ENCODE results near the gene JAM2. TPM values are rescaled to one million over a fixed set of nuclear protein-coding genes. Genes with fewer than 3 reads are reported as not detected.
A peak's percentile ranks its signal among the peaks of the same experiment; 100 is the strongest.

Gene JAM2
- 1 to 10 TPM; 1.5 TPM for total RNA-seq

DNA sequence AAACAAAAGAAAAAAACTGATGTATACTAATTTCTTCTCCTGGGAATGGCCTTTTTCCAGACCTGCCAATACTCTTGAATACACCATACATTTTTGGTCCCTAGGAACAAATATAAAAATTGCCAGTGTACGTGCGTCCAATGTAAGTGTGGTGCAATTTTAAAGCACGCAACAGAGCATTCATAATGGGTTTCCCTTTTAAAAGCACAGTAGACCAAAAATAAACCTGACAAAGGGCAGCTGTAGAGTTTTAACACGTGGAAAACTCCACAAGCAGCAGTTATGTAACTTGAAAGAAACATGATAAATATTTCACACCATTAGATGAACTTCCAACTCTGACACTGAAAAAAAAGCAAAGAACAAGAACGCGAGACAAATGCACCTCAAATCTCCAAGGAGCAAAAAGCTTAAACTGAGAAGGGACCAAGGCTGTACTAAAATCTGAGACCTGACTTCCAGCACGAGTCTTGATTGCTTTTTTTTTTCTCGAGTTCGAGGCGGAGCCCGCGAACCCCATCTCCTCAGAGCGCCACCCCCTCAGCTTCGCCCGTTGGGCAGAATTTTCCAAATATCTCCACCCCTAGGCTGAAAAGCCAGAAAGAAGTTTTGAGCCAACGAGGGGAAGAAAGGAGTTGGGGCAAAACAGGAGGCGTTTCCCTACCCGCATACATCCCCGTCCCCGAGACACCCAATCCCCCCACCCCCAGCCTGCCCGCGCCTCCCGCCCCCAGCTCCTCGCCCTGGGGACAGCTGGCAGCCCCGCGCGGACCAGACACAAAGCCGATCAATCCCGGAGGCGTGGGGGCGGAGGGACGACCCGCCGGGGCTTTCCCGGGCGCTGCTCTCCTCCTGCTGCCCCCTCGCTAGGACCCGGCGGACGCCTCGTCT lies at the start of gene JAM2:
JAM2 (plus strand) TSS at position 599 of the 891 bp plus-strand sequence. CDS start 564 bp downstream, outside the sequence.
- peak; percentile 62 for DNase-seq
- peak within 1 kb of the TSS; percentile 5 for H3K27ac Mint-ChIP-seq
- intact Hi-C loops (cut with micrococcal nuclease) = no loop called here
- H3K27me3 Mint-ChIP-seq = peaks cover 45% of the 10 kb centered on the region
- H3K4me1 Mint-ChIP-seq (ENCODE audit: low read depth) = peaks cover 16% of the 10 kb centered on the region
- H3K4me3 Mint-ChIP-seq = peak within 1 kb of the TSS; percentile 71
- POLR2A ChIA-PET = interaction anchor here (1.3 kb wide), 1 partner anchor 30 kb away, joined by 6 read pairs; no protein-coding TSS in a partner anchor
- no peaks in the 10 kb centered on the region for H3K9me3 Mint-ChIP-seq
- H3K36me3 Mint-ChIP-seq (ENCODE audit: low read depth) = no peaks in the 10 kb centered on the region
- TF ChIP-seq CTCF (IDR thresholded peaks at IDR 0.05) = no peak
- peak; percentile 66 for ATAC-seq
- CTCF ChIA-PET = interaction anchor here (0.7 to 3.2 kb wide), 7 partner anchors 10 to 791 kb away, joined by 3 to 36 read pairs (median 4); no protein-coding TSS in a partner anchor

- CTCF ChIA-PET = no interaction called here
- peaks cover 23% of the 10 kb centered on the region for H3K4me1 Mint-ChIP-seq (ENCODE audit: low read depth)
- H3K36me3 Mint-ChIP-seq (ENCODE audit: low read depth) = peaks cover 66% of the 10 kb centered on the region
- no peaks in the 10 kb centered on the region for H3K27me3 Mint-ChIP-seq
- ATAC-seq (no peak), DNase-seq (no peak)
- no peak for TF ChIP-seq CTCF (IDR thresholded peaks at IDR 0.05)
- no peak overlapping the region for H3K4me3 Mint-ChIP-seq
- H3K9me3 Mint-ChIP-seq = no peaks in the 10 kb centered on the region
- POLR2A ChIA-PET = interaction anchor here (0.5 to 2.7 kb wide), 5 partner anchors 9 to 375 kb away, joined by 3 to 13 read pairs (median 3); no protein-coding TSS in a partner anchor
- intact Hi-C loops (cut with micrococcal nuclease) = no loop called here
- H3K27ac Mint-ChIP-seq = peak overlapping the region; percentile 5
Measured at GRCh38 chr21:25589887-25590286, 49.2 kb upstream of the JAM2 start.

- peak; percentile 94 for ATAC-seq
- peak within 1 kb of the TSS; percentile 99 for H3K27ac Mint-ChIP-seq
- ChIA-PET POLR2A (interaction anchor here (0.6 to 2.1 kb wide), 16 partner anchors 13 to 194 kb away, joined by 3 to 7 read pairs (median 4); partner anchors contain the start of genes ATP5PF, GABPA and JAM2), CTCF (interaction anchor here (0.6 to 5.5 kb wide), 51 partner anchors 9 to 561 kb away, joined by 3 to 79 read pairs (median 4); partner anchors contain the start of genes ATP5PF and JAM2)
- DNase-seq = peak; percentile 92
- peak within 1 kb of the TSS; percentile 100 for H3K4me3 Mint-ChIP-seq
- intact Hi-C loops (cut with micrococcal nuclease) = loop anchor here (1.0 to 5.0 kb wide), 3 partner anchors 101 to 255 kb away; partner anchors contain the start of genes ATP5PF and GABPA
- peak; percentile 50 for TF ChIP-seq CTCF (IDR thresholded peaks at IDR 0.05)
- H3K36me3 Mint-ChIP-seq (ENCODE audit: low read depth) = peaks cover 28% of the 10 kb centered on the region
- no peaks in the 10 kb centered on the region for H3K9me3 Mint-ChIP-seq
- peaks cover 33% of the 10 kb centered on the region for H3K4me1 Mint-ChIP-seq (ENCODE audit: low read depth)
- H3K27me3 Mint-ChIP-seq = no peaks in the 10 kb centered on the region
Measured at GRCh38 chr21:25607151-25608043, 31.7 kb upstream of the JAM2 start, which contains the start of gene MRPL39. TSS of gene MRPL39 (minus strand) at chr21:25607481. CDS start at chr21:25607475, 6 bp downstream.

DNA sequence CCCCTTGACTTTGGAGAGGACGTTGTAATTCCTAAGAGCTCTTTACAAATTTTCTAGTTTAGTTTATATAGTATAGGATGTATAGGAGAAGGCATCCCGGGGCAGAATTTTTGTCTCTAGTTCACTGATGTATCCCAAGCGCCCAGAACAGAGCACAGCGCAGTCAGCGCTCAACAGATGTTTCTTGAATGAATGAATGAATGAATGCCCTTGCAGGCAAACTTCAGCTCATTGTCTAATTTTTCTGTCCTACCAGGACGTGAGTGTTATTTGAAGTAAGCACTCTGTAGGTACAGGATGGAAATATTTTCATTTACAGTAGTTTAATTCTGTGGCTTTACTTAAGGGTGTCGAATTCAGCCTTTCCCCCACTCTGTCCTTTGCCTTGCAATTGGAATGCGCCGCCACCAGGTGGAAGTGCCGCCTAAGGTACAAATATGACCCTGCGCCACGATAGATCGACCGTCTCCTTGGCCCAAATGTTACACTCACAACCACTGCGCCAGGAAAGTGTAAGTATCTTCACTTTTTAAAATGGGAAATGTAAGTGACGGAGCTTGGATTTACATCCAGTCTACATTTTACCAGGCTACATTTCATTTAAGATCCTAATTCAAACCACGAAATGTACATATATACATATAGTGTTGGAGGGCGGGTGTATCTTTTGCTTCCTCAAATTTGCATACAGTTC lies 30.9 kb upstream of the JAM2 start:
- POLR2A ChIA-PET = interaction anchor here (0.6 to 2.1 kb wide), 10 partner anchors 25 to 194 kb away, joined by 3 to 7 read pairs (median 4); partner anchors contain the start of genes ATP5PF, GABPA and JAM2
- ATAC-seq (peak; percentile 81), DNase-seq (peak; percentile 87)
- Mint-ChIP-seq H3K27ac (peak overlapping the region; percentile 99), H3K36me3 (ENCODE audit: low read depth) (peaks cover 24% of the 10 kb centered on the region), H3K4me3 (peak overlapping the region; percentile 100), H3K27me3 (no peaks in the 10 kb centered on the region), H3K4me1 (ENCODE audit: low read depth) (peaks cover 30% of the 10 kb centered on the region), H3K9me3 (no peaks in the 10 kb centered on the region)
- intact Hi-C loops (cut with micrococcal nuclease) = loop anchor here (1.0 to 5.0 kb wide), 2 partner anchors 100 to 254 kb away; no protein-coding TSS in a partner anchor
- CTCF ChIA-PET = interaction anchor here (0.6 to 5.5 kb wide), 71 partner anchors 9 to 1109 kb away, joined by 3 to 79 read pairs (median 4); partner anchors contain the start of gene JAM2
- TF ChIP-seq CTCF (IDR thresholded peaks at IDR 0.05) = peak; percentile 88

Data from activated CD8-positive, alpha-beta T cell treated with anti-CD3 and anti-CD28 coated beads for 36 hours (primary cell).